Measurements from ENCODE around the gene HDAC8.

DNA sequence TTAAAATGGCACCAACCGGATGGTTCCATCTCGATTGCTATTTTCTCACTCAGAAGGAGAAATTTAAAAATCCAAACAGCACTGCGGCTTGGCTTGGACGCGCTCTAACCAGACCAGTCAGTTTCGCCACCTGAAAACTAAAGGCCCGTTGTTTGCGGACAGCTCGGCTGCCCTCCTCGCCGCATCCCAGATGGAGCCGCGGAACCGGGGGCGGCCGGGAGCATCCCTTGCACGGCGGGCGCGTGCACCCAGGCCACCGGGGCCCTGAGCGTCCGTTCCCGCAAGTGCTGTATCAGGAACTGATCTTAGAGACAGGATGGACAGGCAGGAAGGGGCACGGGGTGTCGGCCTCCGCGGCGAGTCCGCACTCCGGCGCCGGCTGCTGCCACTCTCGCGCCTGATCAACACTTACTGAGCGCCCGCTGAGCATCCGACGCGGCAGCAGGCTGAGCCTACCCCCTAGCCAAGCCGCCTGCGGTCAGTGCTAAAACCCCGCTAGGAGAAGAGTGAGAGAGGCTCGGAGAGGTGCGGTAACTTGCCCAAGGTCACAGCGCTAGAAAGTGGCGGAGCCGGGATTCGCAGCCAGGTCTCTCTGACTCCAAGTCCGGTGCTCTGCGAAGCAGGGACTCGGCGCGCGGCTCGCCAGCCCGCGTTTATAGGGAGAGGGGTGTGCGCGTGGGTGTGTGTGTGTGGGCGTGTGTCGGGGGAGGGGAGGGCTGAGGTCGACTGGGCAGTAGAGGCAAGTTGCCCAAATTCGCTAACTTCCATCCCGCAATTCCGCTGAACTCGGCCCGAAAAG is 267.2 kb downstream of the HDAC8 start, which contains the start of gene CITED1:
- TF ChIP-seq, protein P1, sequence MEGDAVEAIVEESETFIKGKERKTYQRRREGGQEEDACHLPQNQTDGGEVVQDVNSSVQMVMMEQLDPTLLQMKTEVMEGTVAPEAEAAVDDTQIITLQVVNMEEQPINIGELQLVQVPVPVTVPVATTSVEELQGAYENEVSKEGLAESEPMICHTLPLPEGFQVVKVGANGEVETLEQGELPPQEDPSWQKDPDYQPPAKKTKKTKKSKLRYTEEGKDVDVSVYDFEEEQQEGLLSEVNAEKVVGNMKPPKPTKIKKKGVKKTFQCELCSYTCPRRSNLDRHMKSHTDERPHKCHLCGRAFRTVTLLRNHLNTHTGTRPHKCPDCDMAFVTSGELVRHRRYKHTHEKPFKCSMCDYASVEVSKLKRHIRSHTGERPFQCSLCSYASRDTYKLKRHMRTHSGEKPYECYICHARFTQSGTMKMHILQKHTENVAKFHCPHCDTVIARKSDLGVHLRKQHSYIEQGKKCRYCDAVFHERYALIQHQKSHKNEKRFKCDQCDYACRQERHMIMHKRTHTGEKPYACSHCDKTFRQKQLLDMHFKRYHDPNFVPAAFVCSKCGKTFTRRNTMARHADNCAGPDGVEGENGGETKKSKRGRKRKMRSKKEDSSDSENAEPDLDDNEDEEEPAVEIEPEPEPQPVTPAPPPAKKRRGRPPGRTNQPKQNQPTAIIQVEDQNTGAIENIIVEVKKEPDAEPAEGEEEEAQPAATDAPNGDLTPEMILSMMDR (IDR thresholded peaks at IDR 0.05), result no peak
- TF ChIP-seq POLR2A (IDR thresholded peaks at IDR 0.05) (no peak), EP300 (IDR thresholded peaks at IDR 0.05) (no peak)

Measured in tibial nerve (tissue), 4 donors.